Measurements from ENCODE around the gene SEMA6B.

The SEMA6B gene

GRCh38 chr19:4586691-4587090 is 27.2 kb upstream of the SEMA6B start:
- DNase-seq, result no peak

- no peak for DNase-seq
Observed at GRCh38 chr19:4586245-4586644, 26.8 kb upstream of the SEMA6B start.

DNA sequence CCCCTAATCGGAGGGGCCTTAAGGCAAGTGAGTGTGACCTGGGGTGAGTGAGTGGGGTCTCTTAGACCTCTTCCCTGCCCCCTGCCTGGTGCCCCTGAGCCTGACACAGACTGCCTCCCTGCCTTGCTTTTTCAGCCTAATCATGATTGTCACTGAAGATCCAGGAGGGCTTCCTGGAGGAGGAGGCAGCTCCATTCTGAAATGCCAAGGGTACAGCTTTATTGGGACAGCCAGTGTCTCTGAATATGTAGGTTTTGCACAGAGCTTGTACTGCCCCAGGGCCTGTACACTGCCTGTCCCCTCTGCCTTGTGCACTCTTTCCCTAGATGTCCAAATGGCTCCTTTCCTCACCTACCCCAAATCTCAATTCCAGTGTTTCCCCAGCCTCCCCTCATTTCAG is 26.1 kb upstream of the SEMA6B start:
- no peak for DNase-seq

- no peak for DNase-seq
Observed at GRCh38 chr19:4584670-4585460, 25.4 kb upstream of the SEMA6B start.

DNA sequence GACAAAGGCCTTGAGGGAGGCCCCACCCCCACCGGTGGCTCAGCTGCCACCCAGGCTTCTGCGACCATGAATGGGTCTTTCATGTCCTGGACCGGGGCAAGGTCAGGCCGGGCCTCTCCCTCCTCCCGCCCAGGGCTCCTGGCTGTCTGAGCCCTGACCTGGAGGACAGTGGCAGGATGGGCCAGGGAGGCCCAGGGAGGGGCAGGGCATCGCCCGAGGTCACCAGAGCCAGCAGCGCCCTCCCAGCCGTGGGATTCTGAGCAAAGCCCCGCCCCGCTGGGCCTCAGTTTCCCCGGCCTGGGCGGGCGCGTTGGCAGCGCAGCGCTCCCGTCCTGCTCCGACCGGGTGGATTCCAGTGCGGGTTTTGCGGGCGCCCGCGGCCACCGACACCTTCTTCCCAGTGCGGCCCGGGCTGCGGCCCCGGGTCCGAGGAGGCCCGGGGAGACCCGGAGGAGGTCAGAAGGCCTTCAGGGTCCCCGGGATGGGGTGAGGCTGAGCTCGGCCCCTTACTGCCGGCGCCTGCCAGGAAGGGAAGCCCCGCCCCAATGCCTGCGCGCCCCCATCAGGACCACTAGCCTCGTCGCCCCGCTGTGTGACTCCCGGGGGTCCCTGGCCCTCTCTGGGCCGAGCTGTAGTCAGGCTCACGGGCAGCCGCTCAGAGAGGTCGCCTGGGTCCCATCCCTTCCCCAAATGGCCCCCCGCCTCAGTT is 24.6 kb upstream of the SEMA6B start:
- no peak for DNase-seq

- DNase-seq, result no peak
Observed at GRCh38 chr19:4582980-4583842, 23.7 kb upstream of the SEMA6B start.

DNA sequence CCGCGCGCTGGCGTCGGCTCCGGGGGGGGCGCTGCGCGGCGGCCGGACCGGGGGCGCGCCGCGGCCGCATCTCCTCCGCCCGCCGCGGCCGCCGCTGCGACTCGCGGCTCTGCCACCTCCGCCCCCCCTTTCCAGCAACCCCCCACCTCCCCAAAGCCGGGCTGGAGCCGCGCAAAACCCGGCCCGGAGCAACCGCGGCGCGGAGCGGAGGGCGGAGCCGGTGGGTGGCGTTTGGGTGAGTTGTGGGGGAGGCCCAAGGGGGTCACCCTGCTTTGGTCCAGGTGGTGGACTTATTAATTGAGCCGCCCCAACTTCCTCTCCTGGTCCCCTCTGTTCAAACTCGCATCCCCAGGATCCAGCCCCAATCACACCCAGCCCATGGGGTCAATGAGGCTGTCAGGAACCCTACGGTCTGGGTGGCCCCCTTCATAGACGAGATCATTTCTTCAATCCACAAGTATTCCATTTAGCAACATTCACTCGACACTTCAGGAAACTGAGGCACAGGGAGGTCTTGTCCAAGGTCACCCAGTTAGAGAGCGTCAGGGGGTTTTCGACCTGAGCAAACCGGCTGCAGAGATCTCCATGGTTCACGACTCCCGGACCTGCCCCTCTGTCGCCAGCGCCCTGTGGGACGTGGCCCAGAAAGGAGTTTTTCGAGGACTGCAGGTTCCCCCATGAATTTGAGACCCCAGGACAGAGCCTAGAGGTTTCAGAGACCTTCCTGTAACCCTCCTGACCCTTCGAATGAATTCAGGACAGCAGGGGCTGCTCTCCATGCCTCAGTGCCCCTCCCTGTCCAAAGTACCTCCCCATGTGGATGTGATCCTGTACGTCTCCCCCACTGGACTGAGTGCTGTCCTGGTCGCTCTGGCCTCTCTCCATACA is 22.4 kb upstream of the SEMA6B start:
- DNase-seq, result no peak

- no peak for DNase-seq
Observed at GRCh38 chr19:4580961-4581665, 21.6 kb upstream of the SEMA6B start.

DNA sequence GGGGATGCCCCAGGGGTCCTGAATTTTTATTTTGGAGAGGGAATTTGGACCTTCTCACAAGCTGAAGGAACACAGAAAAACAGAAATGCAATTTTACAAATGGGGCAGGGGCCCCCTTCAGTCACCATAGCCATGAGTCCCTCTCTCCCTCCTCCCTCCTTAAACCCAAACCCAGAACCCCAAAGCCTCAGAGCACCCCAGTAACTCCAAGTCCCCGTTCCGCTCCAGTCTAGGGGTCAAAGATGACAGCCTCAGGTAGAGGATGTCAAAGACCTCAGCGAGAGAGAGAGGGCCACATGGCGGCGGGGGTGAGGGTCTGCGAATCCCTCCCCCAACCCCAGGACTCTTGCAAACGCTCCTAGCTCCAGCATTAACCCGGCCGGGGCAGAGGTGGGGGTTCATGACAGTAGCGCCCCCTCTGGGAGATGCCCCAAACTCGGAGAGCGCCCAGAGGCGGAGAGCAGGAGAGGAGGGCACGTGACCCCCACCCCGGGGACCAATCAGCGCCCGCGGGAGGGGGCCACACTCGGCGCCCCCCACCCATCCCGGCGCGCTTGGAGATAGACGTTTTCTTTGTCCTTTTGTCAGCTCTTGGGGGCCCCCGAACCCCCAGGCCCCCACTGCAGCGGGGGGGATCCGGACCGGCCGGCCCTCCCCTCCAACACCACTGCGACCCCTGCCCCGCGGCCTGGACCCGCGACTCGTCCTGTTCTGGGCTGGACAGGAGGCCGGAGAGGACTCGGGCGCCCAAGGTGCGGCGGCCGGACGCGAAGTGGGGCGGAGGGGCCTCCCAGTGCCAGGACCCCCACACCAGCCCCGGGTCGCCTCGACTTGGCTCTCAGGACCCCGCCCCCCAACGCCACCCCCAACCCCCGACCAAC is 20.8 kb upstream of the SEMA6B start:
- no peak for DNase-seq

DNA sequence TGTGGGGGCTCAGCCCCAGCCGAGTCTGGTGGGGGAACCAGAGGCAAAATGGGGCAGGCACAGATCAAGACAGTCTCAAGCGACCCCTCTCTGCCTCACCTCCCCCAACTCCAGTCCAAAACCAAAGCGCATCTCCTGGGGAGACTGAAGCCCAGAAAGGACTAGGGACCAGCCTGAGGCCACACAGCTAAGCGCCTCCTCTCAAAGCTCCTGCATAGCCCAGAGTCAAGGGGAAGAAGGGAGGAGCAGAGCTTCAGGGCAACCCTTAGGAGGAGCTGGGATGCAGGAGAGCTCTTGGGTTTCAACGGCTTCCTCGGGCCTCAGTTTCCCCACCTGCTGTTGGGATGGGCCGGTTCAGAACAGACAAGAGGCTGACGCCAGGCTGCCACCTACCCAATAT is 19.9 kb upstream of the SEMA6B start:
- DNase-seq, result no peak

- no peak for DNase-seq
Observed at GRCh38 chr19:4578552-4579248, 19.2 kb upstream of the SEMA6B start.

GRCh38 chr19:4577020-4577782 is 17.7 kb upstream of the SEMA6B start:
- DNase-seq, result no peak

- DNase-seq, result no peak
Observed at GRCh38 chr19:4576016-4576933, 16.8 kb upstream of the SEMA6B start.

DNA sequence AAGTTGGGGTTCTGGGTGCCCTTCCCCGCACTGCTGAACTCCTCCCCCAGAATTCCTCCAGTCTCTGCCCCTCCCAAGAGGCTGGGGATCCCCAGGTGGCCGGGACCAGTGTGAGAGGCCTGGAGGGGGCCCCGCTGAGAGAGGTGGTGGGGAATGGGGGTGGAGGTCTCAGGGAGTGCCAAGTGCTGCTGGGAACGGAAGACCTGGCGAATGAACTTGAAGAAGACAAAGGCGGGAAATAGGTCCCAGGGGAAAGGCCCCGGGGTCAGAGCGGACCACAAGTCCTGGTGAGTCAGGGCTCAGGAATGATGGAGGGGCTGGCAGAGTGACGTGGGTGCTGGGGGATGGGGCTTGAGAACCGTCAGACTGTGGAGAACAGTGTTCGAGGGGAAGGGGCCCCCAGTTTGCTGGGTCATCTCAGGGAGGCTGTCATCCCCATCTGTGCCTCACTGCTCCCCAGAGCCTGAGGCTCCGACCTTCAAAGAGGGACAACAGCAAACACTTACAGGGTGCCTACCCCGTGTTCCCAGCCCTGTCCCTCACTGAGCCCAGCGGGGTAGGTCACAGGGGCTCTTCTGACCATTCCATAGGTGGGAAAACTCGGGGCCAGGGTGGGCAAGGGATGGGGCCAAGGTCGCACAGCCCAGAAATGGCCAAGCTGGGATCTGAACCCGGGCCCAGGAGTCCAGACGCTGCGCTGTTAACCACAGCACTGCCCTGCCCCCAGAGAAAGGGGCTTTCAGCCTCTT is 16.0 kb upstream of the SEMA6B start:
- no peak for DNase-seq

- DNase-seq, result no peak
Observed at GRCh38 chr19:4573682-4574081, 14.2 kb upstream of the SEMA6B start.

DNA sequence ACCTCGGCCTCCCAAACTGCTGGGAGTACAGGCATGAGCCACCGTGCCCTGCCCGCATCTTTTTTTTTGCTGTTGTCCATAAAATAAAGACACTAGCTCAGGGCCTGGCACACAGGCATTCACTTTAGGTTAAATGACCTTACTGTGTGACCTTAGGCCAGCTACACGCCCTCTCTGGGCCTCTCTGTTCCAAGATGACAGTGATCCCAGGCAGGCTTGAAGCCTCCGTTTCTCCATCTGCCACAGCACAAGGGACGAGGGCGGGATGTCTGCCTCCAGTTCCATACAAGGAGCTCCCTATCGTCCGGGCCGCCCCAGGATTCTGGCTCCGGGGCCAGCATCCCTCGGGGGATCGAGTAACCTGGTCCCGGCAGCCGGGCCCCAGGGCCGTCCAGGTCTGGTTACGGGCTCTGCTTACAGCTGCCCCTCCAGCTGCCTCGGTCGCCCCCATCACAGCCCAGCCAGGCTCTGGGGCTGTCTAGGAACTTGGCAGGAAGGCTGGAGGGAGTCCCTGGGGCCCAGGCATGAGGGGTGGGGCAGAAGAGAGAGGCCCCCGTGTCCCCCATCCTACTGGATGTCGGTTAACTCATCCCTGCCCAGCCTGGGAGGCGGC is 11.9 kb upstream of the SEMA6B start:
- DNase-seq, result no peak

- DNase-seq, result no peak
Observed at GRCh38 chr19:4570916-4571304, 11.4 kb upstream of the SEMA6B start.

All from NCI-H2107 (cell line).